Measurements from ENCODE around the gene NUBPL.

DNA sequence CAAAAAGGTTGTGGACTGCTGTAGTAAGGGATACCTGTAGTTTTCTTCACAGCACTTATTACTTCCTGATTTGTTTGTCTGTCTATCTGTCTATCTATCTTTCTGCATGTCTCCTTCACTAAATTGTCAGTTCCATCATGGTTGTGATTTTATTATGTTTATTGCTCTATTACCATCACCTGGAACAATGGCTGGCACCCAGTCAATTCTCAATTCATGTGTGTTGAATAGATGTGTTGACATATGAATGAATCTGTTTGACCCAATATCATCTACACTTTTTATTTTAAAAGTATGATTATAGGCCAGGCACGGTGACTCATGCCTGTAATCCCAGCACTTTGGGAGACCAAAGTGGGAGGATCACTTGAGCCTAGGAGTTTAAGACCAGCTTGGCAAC is 224.4 kb downstream of the NUBPL start:
- TF ChIP-seq, protein P1, sequence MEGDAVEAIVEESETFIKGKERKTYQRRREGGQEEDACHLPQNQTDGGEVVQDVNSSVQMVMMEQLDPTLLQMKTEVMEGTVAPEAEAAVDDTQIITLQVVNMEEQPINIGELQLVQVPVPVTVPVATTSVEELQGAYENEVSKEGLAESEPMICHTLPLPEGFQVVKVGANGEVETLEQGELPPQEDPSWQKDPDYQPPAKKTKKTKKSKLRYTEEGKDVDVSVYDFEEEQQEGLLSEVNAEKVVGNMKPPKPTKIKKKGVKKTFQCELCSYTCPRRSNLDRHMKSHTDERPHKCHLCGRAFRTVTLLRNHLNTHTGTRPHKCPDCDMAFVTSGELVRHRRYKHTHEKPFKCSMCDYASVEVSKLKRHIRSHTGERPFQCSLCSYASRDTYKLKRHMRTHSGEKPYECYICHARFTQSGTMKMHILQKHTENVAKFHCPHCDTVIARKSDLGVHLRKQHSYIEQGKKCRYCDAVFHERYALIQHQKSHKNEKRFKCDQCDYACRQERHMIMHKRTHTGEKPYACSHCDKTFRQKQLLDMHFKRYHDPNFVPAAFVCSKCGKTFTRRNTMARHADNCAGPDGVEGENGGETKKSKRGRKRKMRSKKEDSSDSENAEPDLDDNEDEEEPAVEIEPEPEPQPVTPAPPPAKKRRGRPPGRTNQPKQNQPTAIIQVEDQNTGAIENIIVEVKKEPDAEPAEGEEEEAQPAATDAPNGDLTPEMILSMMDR (IDR thresholded peaks at IDR 0.05) = no peak
- TF ChIP-seq POLR2A (IDR thresholded peaks at IDR 0.05) = no peak
